ENCODE measurements around the gene SEMA5A.
"Not testable (repeated sequence)": the region's sequence is repeated elsewhere in the genome, so short reads cannot be mapped to it uniquely, and the experiment has no call there.

SEMA5A gene

GRCh38 chr5:9415091-9415490 lies 130.8 kb downstream of the SEMA5A start:
- Histone ChIP-seq H3K4me1 (ENCODE audit: insufficient read depth, low read length) (no peaks in the 10 kb centered on the region), H3K9me3 (ENCODE audit: control insufficient read depth, insufficient read depth, low read length) (no peaks in the 10 kb centered on the region), H3K36me3 (ENCODE audit: insufficient read depth, low read length) (no peaks in the 10 kb centered on the region), H3K9ac (ENCODE audit: low read depth, low read length) (no peak overlapping the region)

GRCh38 chr5:9411142-9411541 lies 134.7 kb downstream of the SEMA5A start:
- H3K9ac ChIP-seq (ENCODE audit: low read depth, low read length) = no peak overlapping the region
- no peaks in the 10 kb centered on the region for H3K4me1 ChIP-seq (ENCODE audit: insufficient read depth, low read length)
- no peaks in the 10 kb centered on the region for H3K9me3 ChIP-seq (ENCODE audit: control insufficient read depth, insufficient read depth, low read length)
- H3K36me3 ChIP-seq (ENCODE audit: insufficient read depth, low read length) = no peaks in the 10 kb centered on the region

GRCh38 chr5:9409413-9409960 lies 136.4 kb downstream of the SEMA5A start:
- Histone ChIP-seq H3K9me3 (ENCODE audit: control insufficient read depth, insufficient read depth, low read length) (no peaks in the 10 kb centered on the region), H3K4me1 (ENCODE audit: insufficient read depth, low read length) (no peaks in the 10 kb centered on the region), H3K9ac (ENCODE audit: low read depth, low read length) (no peak overlapping the region), H3K36me3 (ENCODE audit: insufficient read depth, low read length) (no peaks in the 10 kb centered on the region)

GRCh38 chr5:9408964-9409363 lies 136.9 kb downstream of the SEMA5A start:
- H3K36me3 ChIP-seq (ENCODE audit: insufficient read depth, low read length) = no peaks in the 10 kb centered on the region
- H3K9ac ChIP-seq (ENCODE audit: low read depth, low read length) = no peak overlapping the region
- no peaks in the 10 kb centered on the region for H3K9me3 ChIP-seq (ENCODE audit: control insufficient read depth, insufficient read depth, low read length)
- no peaks in the 10 kb centered on the region for H3K4me1 ChIP-seq (ENCODE audit: insufficient read depth, low read length)

- H3K9me3 ChIP-seq (ENCODE audit: control insufficient read depth, insufficient read depth, low read length) = no peaks in the 10 kb centered on the region
Measured at GRCh38 chr5:9405196-9405754, 140.6 kb downstream of the SEMA5A start.

GRCh38 chr5:9401786-9402472 lies 143.9 kb downstream of the SEMA5A start:
- Histone ChIP-seq H3K9ac (ENCODE audit: low read depth, low read length) (no peak overlapping the region), H3K4me1 (ENCODE audit: insufficient read depth, low read length) (no peaks in the 10 kb centered on the region), H3K36me3 (ENCODE audit: insufficient read depth, low read length) (no peaks in the 10 kb centered on the region), H3K9me3 (ENCODE audit: control insufficient read depth, insufficient read depth, low read length) (no peaks in the 10 kb centered on the region)

More at GRCh38 chr5:9405196-9405754, 140.6 kb downstream of the SEMA5A start:
- no peaks in the 10 kb centered on the region for H3K36me3 ChIP-seq (ENCODE audit: insufficient read depth, low read length)
- no peaks in the 10 kb centered on the region for H3K4me1 ChIP-seq (ENCODE audit: insufficient read depth, low read length)
- H3K9ac ChIP-seq (ENCODE audit: low read depth, low read length) = no peak overlapping the region

GRCh38 chr5:9399783-9400182 lies 146.1 kb downstream of the SEMA5A start:
- not testable (repeated sequence) for H3K4me1 ChIP-seq (ENCODE audit: insufficient read depth, low read length); H3K9me3 ChIP-seq (ENCODE audit: control insufficient read depth, insufficient read depth, low read length); H3K36me3 ChIP-seq (ENCODE audit: insufficient read depth, low read length); H3K9ac ChIP-seq (ENCODE audit: low read depth, low read length)

GRCh38 chr5:9399094-9399493 lies 146.8 kb downstream of the SEMA5A start:
- H3K4me1 ChIP-seq (ENCODE audit: insufficient read depth, low read length) = no peaks in the 10 kb centered on the region
- H3K9ac ChIP-seq (ENCODE audit: low read depth, low read length) = no peak overlapping the region
- H3K36me3 ChIP-seq (ENCODE audit: insufficient read depth, low read length) = no peaks in the 10 kb centered on the region
- H3K9me3 ChIP-seq (ENCODE audit: control insufficient read depth, insufficient read depth, low read length) = no peaks in the 10 kb centered on the region

- Histone ChIP-seq H3K9me3 (ENCODE audit: control insufficient read depth, insufficient read depth, low read length) (no peaks in the 10 kb centered on the region), H3K36me3 (ENCODE audit: insufficient read depth, low read length) (no peaks in the 10 kb centered on the region), H3K9ac (ENCODE audit: low read depth, low read length) (no peak overlapping the region), H3K4me1 (ENCODE audit: insufficient read depth, low read length) (no peaks in the 10 kb centered on the region)
Measured at GRCh38 chr5:9398227-9398626, 147.6 kb downstream of the SEMA5A start.

GRCh38 chr5:9396285-9396770 lies 149.5 kb downstream of the SEMA5A start:
- H3K9ac ChIP-seq (ENCODE audit: low read depth, low read length) = no peak overlapping the region
- H3K4me1 ChIP-seq (ENCODE audit: insufficient read depth, low read length) = no peaks in the 10 kb centered on the region
- H3K9me3 ChIP-seq (ENCODE audit: control insufficient read depth, insufficient read depth, low read length) = no peaks in the 10 kb centered on the region
- no peaks in the 10 kb centered on the region for H3K36me3 ChIP-seq (ENCODE audit: insufficient read depth, low read length)

- Histone ChIP-seq H3K9ac (ENCODE audit: low read depth, low read length) (no peak overlapping the region), H3K4me1 (ENCODE audit: insufficient read depth, low read length) (no peaks in the 10 kb centered on the region), H3K36me3 (ENCODE audit: insufficient read depth, low read length) (no peaks in the 10 kb centered on the region), H3K9me3 (ENCODE audit: control insufficient read depth, insufficient read depth, low read length) (no peaks in the 10 kb centered on the region)
Measured at GRCh38 chr5:9395706-9396105, 150.2 kb downstream of the SEMA5A start.

- no peaks in the 10 kb centered on the region for H3K36me3 ChIP-seq (ENCODE audit: insufficient read depth, low read length)
- no peaks in the 10 kb centered on the region for H3K4me1 ChIP-seq (ENCODE audit: insufficient read depth, low read length)
- no peak overlapping the region for H3K9ac ChIP-seq (ENCODE audit: low read depth, low read length)
- H3K9me3 ChIP-seq (ENCODE audit: control insufficient read depth, insufficient read depth, low read length) = no peaks in the 10 kb centered on the region
Measured at GRCh38 chr5:9394221-9394620, 151.7 kb downstream of the SEMA5A start.

GRCh38 chr5:9392625-9393024 lies 153.2 kb downstream of the SEMA5A start:
- no peaks in the 10 kb centered on the region for H3K36me3 ChIP-seq (ENCODE audit: insufficient read depth, low read length)
- no peak overlapping the region for H3K9ac ChIP-seq (ENCODE audit: low read depth, low read length)
- no peaks in the 10 kb centered on the region for H3K4me1 ChIP-seq (ENCODE audit: insufficient read depth, low read length)
- H3K9me3 ChIP-seq (ENCODE audit: control insufficient read depth, insufficient read depth, low read length) = no peaks in the 10 kb centered on the region

- H3K4me1 ChIP-seq (ENCODE audit: insufficient read depth, low read length) = no peaks in the 10 kb centered on the region
- H3K9me3 ChIP-seq (ENCODE audit: control insufficient read depth, insufficient read depth, low read length) = no peaks in the 10 kb centered on the region
- no peak overlapping the region for H3K9ac ChIP-seq (ENCODE audit: low read depth, low read length)
- no peaks in the 10 kb centered on the region for H3K36me3 ChIP-seq (ENCODE audit: insufficient read depth, low read length)
Measured at GRCh38 chr5:9391080-9391479, 154.8 kb downstream of the SEMA5A start.

- Histone ChIP-seq H3K4me1 (ENCODE audit: insufficient read depth, low read length) (no peaks in the 10 kb centered on the region), H3K9me3 (ENCODE audit: control insufficient read depth, insufficient read depth, low read length) (no peaks in the 10 kb centered on the region), H3K9ac (ENCODE audit: low read depth, low read length) (no peak overlapping the region), H3K36me3 (ENCODE audit: insufficient read depth, low read length) (no peaks in the 10 kb centered on the region)
Measured at GRCh38 chr5:9390113-9390512, 155.8 kb downstream of the SEMA5A start.

Data from ES-I3 (cell line).